Retina (tissue), 1 donor: ENCODE results near the gene CASTOR1.

Experiments used
- DNase-seq: peaks from one replicate; pipeline ENCODE4 v3.0.0-alpha.2; 2016

CASTOR1 gene

DNA sequence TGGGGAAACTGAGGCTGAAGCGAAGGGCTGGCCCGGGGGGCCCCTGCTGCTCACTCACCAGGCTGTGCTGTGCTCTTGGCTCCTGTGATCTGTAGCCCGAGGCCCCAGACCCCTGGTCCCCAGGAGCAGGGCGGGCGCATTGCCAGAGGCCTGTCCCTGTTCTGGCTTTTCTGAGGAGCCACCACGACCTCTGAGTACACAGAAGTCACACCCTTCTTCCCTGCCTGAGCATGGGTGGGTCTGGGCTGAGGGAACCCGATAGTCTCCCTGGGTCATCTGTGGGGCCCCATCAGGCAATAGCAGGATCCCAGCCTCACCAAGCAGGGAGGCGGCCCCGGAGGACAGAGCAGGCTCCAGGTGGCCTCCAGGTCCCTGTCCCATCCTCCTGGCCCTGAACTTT, 5.1 kb downstream of the CASTOR1 start:
- no peak for DNase-seq

DNA sequence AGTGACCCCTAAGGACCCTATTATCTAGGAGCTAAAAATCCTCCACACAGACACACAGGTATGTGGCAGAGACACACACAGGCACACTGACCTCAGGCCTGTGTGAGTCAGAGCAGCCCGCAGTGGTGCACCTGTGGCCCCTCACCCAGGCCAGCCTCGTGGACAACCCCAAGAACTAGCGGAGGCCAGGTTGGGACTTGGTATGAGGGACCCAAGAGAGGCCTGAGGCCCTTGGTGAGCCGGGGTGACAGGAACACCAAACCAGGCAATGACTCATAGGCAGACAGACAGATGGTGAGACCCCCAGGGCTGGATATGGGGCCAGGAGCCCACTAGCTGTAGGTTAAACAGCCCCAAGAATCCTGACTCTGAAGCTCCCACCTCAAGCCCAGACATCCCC, 6.0 kb downstream of the CASTOR1 start:
- DNase-seq, result no peak

DNA sequence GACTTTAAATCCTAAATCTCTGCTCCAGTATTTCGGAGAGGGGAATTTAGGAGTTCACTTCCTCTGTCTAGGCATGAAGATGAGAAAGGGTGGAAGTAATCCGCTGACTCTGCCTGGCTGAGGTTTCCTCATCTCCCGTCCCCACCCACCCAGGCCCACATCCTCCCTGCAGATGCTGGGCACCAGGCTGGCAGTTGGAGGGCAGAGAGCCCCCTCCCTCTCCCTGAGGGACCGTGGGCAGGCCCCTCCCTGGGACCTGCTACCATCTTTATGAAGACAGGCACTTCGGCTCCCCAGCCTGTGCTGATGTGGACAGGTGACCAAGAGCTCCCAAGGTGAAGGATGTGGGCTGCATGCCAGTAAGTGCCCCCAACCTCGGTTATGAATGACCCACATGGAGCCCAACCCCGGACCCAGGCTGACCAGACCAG, 6.7 kb downstream of the CASTOR1 start:
- no peak for DNase-seq

DNA sequence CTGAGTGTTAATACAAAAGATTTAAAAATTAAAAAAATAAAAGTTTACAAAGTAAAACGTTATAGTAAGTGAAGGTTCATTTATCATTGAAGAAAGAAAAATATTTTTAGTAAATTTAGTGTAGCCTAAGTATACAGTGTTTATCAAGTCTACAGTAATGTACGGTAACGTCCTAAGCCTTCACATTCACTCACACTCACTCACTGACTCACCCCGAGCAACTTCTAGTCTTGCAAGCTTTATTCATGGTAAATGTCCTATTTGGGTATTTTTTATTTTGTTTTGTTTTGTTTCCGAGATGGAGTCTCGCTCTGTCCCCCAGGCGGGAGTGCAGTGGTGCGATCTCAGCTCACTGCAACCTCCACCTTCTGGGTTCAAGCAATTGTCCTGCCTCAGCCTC, 8.8 kb downstream of the CASTOR1 start:
- no peak for DNase-seq

DNA sequence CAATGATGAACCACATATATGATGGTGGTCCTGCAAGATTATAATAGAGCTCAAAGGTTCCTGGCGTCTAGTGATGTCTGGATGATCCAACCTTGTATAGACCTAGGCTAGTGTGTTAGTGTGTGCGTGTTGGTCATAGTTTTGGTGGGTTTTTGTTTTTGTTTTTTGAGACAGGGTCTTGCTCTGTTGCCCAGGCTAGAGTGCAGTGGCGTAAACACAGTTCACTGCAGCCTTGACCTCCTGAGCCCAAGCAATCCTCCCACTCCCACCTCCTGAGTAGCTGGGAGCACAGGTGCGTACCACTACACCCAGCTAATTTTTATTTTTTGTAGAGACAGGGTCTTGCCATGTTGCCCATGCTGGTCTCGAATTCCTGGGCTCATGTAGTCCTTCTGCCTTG, 9.4 kb downstream of the CASTOR1 start:
- DNase-seq, result no peak

DNA sequence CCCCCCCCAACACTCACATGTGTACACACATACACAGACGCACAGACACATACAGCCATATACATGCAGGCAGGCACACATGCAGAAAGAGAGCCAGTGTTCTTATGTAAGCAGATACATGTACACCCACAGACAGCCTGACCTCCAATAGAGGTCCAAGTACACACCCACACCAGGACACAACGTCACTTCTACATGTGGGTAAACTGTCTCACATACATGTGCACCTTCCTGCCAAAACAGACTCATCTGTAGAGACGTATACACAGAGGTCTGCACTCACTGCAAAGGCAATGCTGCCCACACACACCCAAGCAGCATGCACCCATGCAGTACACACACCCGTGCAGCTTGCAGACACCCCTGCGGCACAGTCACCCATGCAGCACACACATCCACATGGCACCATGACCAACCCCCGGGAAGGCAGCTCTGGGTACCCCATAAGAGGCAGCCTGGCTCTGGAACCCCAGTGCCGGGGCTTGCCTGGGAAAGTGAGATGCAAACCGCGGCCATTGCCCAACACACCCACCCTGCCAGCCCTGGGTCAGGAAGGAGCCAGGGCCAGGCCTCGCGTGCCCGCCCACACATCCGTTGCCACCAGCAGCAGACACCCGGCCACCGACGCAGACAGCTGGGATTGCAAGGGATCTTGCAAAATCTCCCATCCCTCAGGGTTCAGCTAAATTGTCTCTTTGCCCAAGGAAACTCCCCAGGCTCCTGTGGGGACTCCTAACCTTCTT, 10.1 kb downstream of the CASTOR1 start:
- DNase-seq, result no peak

DNA sequence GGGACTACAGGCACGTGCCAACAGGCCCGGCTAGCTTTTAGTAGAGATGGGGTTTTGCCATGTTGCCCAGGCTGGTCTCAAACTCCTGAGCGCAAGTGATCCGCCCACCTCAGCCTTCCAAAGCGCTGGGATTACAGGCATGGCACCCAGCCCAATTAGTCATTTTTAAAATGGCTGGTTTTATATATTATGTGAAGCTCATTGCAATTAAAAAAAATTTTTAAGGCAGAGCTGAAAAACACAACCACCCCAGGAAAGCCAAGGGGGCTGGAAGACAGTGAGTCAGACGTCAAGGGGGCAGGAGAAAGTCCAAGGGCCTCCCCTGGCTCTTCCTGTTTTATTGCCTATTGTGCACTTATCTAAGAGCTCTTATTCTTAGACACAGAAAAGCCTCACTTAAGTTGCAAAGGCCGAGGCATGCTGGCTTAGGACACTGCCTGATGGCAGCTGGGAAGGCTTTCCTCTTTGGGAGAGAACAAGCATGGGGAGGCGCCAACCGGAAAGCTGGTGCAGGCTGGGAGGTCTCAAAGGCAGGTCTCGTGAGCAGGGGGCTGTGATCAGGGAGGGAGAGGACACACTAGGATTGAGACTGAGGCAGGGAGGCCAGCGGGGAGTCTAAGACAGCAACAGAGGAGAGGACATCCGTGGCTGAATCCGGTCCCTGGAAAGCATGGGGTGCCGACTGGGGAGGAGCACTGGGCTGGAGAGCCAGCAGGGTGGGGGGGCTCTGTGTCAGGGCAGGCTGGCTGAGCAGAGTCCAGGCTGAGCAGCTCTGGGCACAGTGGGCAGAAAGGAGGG, 11.6 kb downstream of the CASTOR1 start:
- DNase-seq, result no peak

DNA sequence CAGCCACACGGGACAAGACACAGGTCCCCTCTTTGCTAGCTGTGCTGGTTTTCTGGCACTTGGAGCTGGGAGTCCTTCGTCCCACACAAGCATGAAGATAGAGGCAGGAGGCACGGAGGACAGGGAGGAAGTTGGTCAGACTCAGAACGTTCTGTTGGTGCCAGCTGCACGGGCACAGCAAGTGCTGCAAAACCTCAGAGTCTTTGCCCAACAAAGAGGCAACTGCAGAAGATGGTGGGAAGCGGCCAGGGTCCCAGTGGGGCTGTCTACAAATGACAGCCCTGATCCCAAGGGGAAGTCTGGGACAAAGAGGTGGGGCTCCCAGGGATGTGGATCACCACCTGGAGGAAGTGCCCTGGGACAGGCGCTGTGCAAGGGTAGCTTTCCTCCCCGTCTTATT, 13.3 kb downstream of the CASTOR1 start:
- no peak for DNase-seq

DNA sequence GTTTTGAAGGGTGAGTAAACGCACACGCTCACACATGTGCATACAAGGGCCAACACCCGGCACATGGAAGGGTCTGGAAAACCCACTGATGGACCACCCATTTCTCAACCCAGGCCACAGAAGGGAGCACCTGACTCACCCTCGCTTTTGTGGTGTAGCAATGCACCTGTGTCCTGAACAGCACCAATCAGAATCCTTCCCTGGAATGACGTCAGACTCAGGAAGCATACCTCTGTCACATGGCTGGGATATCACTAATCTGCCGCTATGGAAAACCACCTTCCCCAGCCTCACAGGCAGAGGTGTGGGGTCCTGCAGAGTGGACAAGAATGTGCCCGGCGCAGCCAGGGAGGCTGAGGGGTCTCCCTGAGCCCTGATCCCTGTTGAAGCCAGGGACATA, 13.7 kb downstream of the CASTOR1 start:
- DNase-seq, result no peak

DNA sequence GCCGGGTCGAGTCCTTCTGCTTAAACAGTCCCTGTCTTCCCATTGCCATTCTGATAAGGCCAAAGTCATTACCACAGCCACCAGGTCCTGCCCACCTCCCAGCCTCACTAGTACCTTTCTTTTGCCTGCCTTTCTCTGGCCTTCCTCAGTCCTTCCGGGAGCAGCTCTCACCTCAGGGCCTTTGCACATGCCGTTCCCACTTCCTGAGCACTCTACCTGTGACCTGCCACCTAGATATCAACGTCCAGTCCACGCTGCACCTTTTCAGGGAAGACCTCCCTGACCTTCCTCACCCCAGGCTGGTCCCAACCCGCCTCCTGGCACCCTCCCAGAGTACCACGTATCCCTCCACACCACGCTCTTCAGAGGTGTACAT, 14.9 kb downstream of the CASTOR1 start:
- DNase-seq, result no peak

DNA sequence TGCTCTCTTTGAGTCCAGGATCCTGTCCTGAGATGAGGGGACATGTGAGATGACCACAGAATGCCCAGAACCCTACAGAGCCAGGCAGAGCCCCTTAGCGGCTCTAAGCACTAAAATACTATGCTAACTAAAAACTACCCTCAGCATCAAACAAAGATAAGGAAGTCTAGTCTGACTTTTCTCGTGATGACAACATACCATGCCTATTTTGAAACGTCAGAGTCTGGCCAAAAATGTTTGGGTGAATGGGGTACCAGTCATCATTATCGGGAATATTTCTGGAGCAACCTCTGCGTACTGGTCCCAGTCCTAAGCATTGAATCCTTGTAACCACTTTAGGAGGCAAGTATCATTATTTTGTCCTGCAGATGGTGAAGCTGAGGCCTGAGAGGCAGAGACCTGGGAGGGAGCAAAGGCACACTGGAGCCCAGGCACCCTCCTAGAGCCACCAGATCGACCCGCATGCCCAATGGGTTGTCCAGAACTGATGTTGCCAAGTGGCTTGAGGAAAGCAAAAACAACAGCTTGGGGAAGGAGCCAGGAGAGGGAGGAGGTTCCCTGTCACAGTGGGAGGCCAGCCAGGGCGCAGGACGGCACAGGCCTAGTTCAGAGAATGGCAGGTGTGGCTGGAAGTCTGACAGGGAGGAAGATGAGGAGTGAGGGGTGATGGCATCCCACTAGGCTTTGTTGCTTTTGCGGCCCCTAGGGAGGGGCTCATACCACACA, 15.4 kb downstream of the CASTOR1 start:
- DNase-seq, result no peak

DNA sequence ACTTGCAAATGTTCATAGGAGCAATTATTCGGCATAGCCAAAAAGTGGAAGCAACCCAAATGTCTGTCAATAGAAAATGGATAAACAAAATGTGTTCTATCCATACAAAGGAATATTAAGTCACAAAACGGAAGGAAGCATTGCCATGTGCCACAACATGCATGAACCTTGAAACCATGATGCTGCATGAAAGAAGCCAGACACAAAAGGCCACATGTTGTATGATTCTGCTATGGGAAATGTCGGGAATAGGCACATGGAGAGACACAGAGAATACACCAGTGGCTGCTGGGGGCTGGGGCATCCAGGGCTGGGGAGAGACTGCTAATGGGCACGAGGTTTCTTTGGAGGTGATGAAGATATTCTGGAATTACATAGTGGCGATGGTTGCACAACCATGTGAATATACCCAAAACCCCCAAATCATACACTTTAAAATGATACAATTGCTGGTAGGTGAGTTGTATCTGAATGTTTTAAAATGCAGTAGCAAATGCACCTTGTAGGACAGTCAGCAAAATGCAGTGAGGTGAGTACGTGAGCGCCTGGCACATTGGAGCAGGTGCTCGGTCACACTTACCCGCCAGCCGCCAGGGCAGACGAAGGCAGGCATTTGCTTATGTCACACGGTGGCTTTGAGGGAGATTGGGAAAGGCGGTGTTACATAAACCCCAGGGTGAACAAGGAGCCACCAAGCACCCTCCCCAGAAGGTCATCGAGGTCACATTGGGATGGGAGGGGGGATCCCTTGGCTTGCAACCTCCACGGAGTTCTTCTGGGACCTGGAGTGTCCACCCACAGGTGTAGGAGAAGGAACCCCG, 16.3 kb downstream of the CASTOR1 start:
- DNase-seq, result no peak

DNA sequence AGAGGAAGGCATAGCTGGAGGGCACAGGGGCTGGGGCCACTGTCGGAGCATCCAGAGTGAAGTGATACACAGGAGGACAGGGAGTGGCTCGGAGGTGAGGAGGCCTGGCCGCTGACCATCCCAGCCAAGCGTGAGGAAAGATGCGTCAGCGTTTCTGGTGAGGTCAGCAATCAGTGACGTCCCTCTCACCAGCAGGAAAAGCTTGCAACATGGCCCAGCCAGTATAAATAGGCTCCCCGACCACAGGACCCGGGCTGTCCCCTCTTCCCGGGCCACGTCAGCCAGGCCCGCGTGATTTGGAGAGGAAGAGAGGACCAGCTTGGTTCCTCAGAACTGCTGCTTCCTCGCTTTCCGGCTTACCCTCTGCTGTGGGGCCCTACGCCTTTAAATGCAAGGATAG, 18.5 kb downstream of the CASTOR1 start:
- no peak for DNase-seq

DNA sequence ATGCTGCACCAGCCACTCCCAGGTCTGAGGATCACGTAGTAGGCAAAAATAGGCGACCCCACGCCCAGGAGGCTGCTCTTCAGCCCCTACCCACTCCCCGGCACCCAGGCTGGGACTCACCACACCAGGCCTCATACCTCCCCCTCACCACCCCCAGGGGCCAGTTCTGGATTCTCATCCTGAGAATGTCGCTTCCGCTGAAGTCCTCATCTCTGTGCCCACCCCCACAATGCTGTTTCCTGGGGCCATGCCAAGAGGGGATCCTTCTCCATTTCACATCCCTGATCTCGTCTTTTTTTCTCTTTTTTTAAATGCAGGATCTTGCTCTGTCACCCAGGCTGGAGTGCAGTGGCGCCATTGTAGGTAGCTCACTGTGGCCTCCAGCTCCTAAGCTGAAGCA, 21.0 kb downstream of the CASTOR1 start:
- no peak for DNase-seq

DNA sequence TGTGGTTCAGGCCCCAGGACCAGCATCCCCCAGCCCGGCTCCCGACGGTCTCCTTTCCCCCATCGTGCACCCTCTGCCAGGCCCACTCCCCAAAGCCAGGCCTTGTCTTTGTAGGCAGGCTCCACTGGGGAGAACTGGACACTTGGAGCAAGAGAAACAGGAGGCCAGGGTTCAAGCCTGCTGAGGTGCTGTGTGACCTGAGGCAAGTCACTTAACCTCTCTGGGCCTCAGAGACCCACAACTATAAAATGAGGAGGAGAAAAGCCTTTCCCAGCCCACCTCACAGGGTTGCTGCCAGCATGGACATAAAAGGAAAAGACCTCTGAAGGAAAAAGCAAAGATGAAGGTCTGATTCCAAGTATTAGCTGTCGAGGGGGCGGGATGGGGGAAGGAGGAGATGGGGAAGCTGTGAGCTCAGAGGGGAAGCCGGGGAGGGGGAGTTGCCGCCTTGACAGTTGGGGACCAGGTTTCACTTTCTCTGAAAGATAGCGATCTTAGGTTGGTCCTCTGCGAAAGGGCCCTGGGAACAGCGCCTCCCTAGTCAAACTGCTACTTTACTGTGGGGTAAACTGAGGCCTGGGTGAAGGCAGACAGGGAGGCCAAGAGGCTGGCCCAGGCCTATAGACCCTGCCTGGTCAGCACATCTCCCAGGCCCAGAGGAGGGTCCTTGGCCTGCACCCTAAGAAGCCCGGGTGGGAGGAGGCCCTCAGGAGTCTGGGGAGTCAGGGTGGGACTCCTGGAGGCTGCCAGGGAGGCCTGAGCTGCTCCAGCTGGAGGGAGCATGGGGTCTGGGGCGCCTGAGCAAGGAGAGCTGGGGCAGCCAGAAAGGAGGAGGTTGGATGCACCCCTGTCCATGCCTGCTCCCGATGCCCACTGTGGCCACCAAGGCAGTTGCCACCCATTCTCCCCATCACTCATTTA, 21.7 kb downstream of the CASTOR1 start:
- no peak for DNase-seq

DNA sequence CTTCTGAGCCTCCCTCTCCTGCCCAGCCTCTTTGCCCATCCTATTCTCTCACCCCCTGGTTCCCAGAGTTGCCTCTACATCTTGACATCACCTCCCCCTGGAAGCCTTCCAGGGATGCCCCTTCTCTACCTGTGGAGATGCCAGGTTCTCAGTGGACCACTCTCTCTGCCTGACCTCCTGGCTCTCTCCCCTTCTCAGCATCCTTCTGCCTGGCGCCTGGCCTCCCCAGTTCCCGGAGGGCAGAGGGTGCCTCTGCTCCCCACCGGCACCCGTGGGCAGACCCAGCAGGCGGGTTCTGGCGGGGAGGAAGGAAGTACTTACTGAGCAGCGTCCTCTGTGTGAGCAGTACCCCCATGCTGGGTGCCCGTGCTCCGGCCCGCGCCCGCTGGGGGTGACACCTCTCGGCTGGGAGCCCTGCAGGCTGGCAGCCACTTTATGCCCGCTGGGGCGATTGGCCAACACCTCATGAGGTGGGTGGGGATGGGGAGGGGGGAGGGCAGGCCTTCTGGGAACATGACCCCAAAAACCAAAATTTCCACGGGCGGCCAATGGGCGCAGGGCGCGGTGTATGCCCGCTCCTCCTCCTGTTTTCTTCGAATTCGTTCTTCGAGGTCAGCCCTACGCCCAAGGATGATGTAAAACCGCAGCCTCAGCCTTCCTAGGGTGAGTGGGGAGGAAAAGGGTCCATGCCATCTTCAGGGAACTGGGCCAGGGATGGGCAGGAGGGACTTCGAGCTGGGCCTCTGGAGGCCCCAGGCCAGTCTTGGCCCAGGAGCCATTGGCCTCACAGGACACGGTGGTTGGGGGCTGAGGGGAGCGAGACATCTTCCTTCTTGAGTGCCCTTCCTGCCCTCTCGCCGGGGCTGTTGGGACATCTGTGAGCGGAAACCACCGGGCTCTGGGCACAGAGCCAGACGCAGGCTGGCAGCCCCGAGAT, 22.6 kb downstream of the CASTOR1 start, which contains the start of gene OSM:
Gene OSM (minus strand): TSS at position 407 of the 937 bp plus-strand sequence. CDS start 52 bp downstream, at position 355.
- DNase-seq, result no peak

DNA sequence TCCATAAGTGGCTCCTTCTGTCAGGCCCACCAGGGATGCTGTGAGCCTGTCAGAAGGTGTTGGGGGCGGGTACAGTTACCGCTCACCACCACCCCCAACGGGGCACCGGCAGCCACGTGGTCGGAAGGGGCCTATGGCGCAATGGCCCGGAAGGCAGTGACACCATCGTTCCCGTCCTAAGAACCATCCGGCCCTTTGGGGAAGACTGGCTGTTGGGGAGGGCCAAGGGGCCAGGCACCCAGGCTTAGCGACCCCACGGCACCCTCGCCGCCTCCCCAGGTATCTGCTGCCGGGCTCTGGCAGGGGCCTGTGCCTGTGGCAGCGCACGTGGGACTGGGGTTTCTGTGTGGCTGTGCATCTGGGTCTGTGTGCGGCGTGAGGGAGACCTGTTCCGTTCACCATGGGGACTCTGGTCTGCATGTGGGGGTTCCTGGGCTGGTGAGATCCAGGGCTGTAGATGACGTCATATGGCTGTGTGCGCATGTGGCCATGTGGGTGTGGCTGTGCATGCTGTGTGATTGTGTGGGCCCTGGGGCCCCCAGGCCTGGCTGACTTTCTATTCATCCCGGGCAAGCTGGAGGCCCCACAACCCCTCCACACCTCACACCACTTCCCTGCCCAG, 23.4 kb downstream of the CASTOR1 start:
- DNase-seq, result no peak

DNA sequence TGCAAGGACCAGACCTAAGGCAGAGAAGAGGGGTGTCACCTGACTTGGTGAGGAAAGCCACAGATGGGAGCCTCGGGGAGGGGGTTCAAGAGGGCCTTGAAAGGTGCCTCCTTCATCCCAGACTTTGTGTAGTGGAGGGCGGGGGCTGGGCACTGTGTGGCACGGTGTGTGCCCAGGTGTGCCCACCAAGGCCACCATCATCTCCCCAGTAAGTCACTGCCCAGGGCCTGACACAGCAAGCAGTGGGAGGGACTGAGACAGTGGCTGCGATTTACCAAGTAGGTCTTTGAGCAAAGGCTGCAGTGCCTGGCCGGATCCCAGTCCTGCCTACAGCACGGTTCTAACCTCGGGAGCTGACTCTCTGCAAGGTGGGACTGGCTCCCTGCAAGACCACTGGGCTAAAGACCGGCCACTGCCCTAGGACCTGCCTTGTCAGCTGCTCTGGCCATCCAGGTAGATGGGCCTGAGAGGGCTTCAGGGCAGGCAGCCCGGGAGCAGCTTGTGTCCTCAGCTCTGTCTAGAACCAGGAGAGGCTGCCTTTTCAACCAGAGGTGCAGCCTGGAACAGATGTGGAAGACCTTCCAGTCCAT, 24.1 kb downstream of the CASTOR1 start:
- DNase-seq, result no peak

DNA sequence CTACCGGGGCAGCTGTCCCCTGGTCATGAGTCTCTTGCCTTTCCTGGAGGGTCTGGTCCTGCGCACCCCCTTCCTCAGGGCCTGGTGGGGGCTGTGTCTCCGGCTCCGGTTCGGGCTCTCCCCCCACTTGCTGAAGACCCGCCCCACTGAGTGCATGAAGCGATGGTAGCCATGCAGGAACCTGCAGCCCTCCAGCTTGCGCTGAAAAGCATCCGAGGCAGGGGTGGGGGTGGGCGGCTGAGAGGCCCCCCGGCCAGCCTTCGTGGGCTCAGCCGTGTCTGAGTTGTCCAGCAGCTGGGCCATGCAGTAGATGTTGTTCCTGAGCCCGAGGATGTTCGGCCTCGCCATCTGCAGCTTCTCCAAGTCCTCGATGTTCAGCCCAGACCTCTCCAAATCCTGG, 25.4 kb downstream of the CASTOR1 start:
- no peak for DNase-seq
